ENCODE results near the gene ADAD2. TPM values are rescaled to one million over a fixed set of nuclear protein-coding genes. Genes with fewer than 3 reads are reported as not detected.
"Not testable (repeated sequence)": the region's sequence is repeated elsewhere in the genome, so short reads cannot be mapped to it uniquely, and the experiment has no call there.

ADAD2 gene
- total RNA-seq, 2 donors from 2014 or later: not detected

GRCh38 chr16:84215531-84215930 is 24.6 kb downstream of the ADAD2 start:
- Mint-ChIP-seq H3K4me1 (peaks cover 16% of the 10 kb centered on the region), H3K9me3 (no peaks in the 10 kb centered on the region), H3K27me3 (ENCODE audit: insufficient read depth) (no peaks in the 10 kb centered on the region), H3K36me3 (ENCODE audit: low read depth) (no peaks in the 10 kb centered on the region), H3K4me3 (no peak overlapping the region), H3K27ac (no peak overlapping the region)
- Histone ChIP-seq H3K9ac (ENCODE audit: extremely low read depth, low read length, poor library complexity, severe bottlenecking) (no peak overlapping the region), H3K27ac (ENCODE audit: low read depth, low read length) (no peak overlapping the region), H3K4me3 (ENCODE audit: low read length) (no peak overlapping the region), H3K36me3 (ENCODE audit: control insufficient read depth, insufficient read depth, low read length) (no peaks in the 10 kb centered on the region), H3K27me3 (ENCODE audit: control insufficient read depth, insufficient read depth, low read length, poor library complexity, severe bottlenecking) (no peaks in the 10 kb centered on the region), H3K9me3 (ENCODE audit: control insufficient read depth, low read length) (no peaks in the 10 kb centered on the region), H3K4me1 (ENCODE audit: control insufficient read depth, insufficient read depth, low read length) (no peaks in the 10 kb centered on the region)
- TF ChIP-seq, protein P1, sequence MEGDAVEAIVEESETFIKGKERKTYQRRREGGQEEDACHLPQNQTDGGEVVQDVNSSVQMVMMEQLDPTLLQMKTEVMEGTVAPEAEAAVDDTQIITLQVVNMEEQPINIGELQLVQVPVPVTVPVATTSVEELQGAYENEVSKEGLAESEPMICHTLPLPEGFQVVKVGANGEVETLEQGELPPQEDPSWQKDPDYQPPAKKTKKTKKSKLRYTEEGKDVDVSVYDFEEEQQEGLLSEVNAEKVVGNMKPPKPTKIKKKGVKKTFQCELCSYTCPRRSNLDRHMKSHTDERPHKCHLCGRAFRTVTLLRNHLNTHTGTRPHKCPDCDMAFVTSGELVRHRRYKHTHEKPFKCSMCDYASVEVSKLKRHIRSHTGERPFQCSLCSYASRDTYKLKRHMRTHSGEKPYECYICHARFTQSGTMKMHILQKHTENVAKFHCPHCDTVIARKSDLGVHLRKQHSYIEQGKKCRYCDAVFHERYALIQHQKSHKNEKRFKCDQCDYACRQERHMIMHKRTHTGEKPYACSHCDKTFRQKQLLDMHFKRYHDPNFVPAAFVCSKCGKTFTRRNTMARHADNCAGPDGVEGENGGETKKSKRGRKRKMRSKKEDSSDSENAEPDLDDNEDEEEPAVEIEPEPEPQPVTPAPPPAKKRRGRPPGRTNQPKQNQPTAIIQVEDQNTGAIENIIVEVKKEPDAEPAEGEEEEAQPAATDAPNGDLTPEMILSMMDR (conservative IDR thresholded peaks at IDR 0.05): no peak
- 94 to 100% methylated on average over 5 of the region's 5 CpGs for WGBS, 2 experiments (ENCODE audit: insufficient coverage in 1 of 2, insufficient read length in 1 of 2)
- no peak for DNase-seq

GRCh38 chr16:84216144-84216543 is 25.2 kb downstream of the ADAD2 start:
- H3K36me3 ChIP-seq (ENCODE audit: control insufficient read depth, insufficient read depth, low read length); H3K9me3 Mint-ChIP-seq; H3K4me3 Mint-ChIP-seq; H3K9me3 ChIP-seq (ENCODE audit: control insufficient read depth, low read length); DNase-seq; H3K27me3 Mint-ChIP-seq (ENCODE audit: insufficient read depth); H3K27me3 ChIP-seq (ENCODE audit: control insufficient read depth, insufficient read depth, low read length, poor library complexity, severe bottlenecking); H3K27ac Mint-ChIP-seq; H3K4me3 ChIP-seq (ENCODE audit: low read length); H3K36me3 Mint-ChIP-seq (ENCODE audit: low read depth); H3K9ac ChIP-seq (ENCODE audit: extremely low read depth, low read length, poor library complexity, severe bottlenecking); H3K27ac ChIP-seq (ENCODE audit: low read depth, low read length); H3K4me1 ChIP-seq (ENCODE audit: control insufficient read depth, insufficient read depth, low read length): not testable (repeated sequence)
- peaks cover 16% of the 10 kb centered on the region for H3K4me1 Mint-ChIP-seq
- 84 to 89% methylated on average over 3 of the region's 3 CpGs for WGBS, 2 experiments (ENCODE audit: insufficient coverage in 1 of 2, insufficient read length in 1 of 2)

DNA sequence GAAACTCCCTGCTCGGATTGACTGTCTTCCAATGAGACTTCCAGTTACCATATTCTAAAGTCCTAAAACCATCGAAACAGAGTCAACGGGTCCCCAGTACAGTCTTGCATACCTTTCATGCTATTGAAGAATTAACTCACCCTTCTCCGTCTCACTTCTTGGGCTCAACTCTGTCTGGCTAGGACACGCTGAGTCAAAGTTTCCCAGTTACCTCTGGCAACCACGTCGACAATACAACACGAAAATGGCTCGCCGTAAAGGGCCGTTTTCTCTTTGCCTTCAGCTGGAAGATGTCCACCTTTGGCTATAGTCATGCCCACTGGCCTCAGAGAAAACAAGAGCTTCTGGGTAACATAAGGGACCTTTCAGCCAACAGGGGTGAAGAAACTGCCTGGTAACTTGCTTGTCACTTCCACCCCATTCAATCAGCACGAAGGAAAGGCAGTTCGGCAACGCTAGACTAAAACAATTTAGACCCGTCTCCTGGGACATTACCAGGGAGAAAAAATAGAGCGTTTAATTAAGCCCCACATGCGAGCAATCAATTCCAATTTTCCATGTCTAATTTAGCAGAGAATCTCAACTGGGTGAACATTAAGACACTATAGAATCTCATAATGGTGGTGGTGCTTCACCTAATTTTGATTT is 27.3 kb downstream of the ADAD2 start:
- Histone ChIP-seq H3K9ac (ENCODE audit: extremely low read depth, low read length, poor library complexity, severe bottlenecking) (no peak overlapping the region), H3K27me3 (ENCODE audit: control insufficient read depth, insufficient read depth, low read length, poor library complexity, severe bottlenecking) (no peaks in the 10 kb centered on the region), H3K36me3 (ENCODE audit: control insufficient read depth, insufficient read depth, low read length) (no peaks in the 10 kb centered on the region), H3K9me3 (ENCODE audit: control insufficient read depth, low read length) (no peaks in the 10 kb centered on the region), H3K27ac (ENCODE audit: low read depth, low read length) (no peak overlapping the region), H3K4me3 (ENCODE audit: low read length) (no peak overlapping the region), H3K4me1 (ENCODE audit: control insufficient read depth, insufficient read depth, low read length) (no peaks in the 10 kb centered on the region)
- WGBS, 2 experiments (ENCODE audit: insufficient coverage in 1 of 2, insufficient read length in 1 of 2): 91 to 97% methylated on average over 13 to 17 of the region's 17 CpGs
- H3K27me3 Mint-ChIP-seq (ENCODE audit: insufficient read depth): no peaks in the 10 kb centered on the region
- TF ChIP-seq, protein P1 (conservative IDR thresholded peaks at IDR 0.05): no peak
- no peak overlapping the region for H3K4me3 Mint-ChIP-seq
- H3K4me1 Mint-ChIP-seq: peaks cover 16% of the 10 kb centered on the region
- no peaks in the 10 kb centered on the region for H3K36me3 Mint-ChIP-seq (ENCODE audit: low read depth)
- H3K27ac Mint-ChIP-seq: peak overlapping the region; percentile 72
- no peak for DNase-seq
- no peaks in the 10 kb centered on the region for H3K9me3 Mint-ChIP-seq

GRCh38 chr16:84218956-84219355 is 28.0 kb downstream of the ADAD2 start:
- Histone ChIP-seq H3K4me1 (ENCODE audit: control insufficient read depth, insufficient read depth, low read length) (no peaks in the 10 kb centered on the region), H3K36me3 (ENCODE audit: control insufficient read depth, insufficient read depth, low read length) (no peaks in the 10 kb centered on the region), H3K27ac (ENCODE audit: low read depth, low read length) (no peak overlapping the region), H3K27me3 (ENCODE audit: control insufficient read depth, insufficient read depth, low read length, poor library complexity, severe bottlenecking) (no peaks in the 10 kb centered on the region), H3K4me3 (ENCODE audit: low read length) (no peak overlapping the region), H3K9me3 (ENCODE audit: control insufficient read depth, low read length) (no peaks in the 10 kb centered on the region), H3K9ac (ENCODE audit: extremely low read depth, low read length, poor library complexity, severe bottlenecking) (no peak overlapping the region)
- peaks cover 16% of the 10 kb centered on the region for H3K4me1 Mint-ChIP-seq
- no peaks in the 10 kb centered on the region for H3K36me3 Mint-ChIP-seq (ENCODE audit: low read depth)
- TF ChIP-seq, protein P1 (conservative IDR thresholded peaks at IDR 0.05): no peak
- no peaks in the 10 kb centered on the region for H3K9me3 Mint-ChIP-seq
- H3K27me3 Mint-ChIP-seq (ENCODE audit: insufficient read depth): no peaks in the 10 kb centered on the region
- DNase-seq: peak; percentile 71
- peak overlapping the region; percentile 72 for H3K27ac Mint-ChIP-seq
- 72% methylated on average over 4 to 6 of the region's 6 CpGs for WGBS, 2 experiments (ENCODE audit: insufficient coverage in 1 of 2, insufficient read length in 1 of 2)
- no peak overlapping the region for H3K4me3 Mint-ChIP-seq

Measured in endodermal cell (in vitro differentiated cells).